Skeletal muscle satellite cell (primary cell): Measurements from ENCODE around the gene WNT11.
A peak's percentile ranks its signal among the peaks of the same experiment; 100 is the strongest.

ENCODE experiments used
- H3K27me3 ChIP-seq: 2 replicates; pipeline ENCODE4 v1.7.0; 2013; ENCODE audit warnings: low read length; ENCODE audit not compliant: control insufficient read depth, insufficient read depth
- H3K36me3 ChIP-seq: 2 replicates; pipeline ENCODE4 v1.7.0; 2013; ENCODE audit warnings: mild to moderate bottlenecking, control low read depth, low read length; ENCODE audit not compliant: insufficient read depth
- H3K4me1 ChIP-seq: 2 replicates; pipeline ENCODE4 v1.7.0; 2013; ENCODE audit warnings: low read length; ENCODE audit not compliant: control insufficient read depth, insufficient read depth
- H3K4me2 ChIP-seq: 2 replicates; pipeline ENCODE4 v1.7.0; 2013; ENCODE audit warnings: mild to moderate bottlenecking, low read length
- H3K4me3 ChIP-seq: 2 replicates; pipeline ENCODE4 v1.7.0; 2013; ENCODE audit warnings: low read length
- H3K9ac ChIP-seq: 2 replicates; pipeline ENCODE4 v1.7.0; 2013; ENCODE audit warnings: mild to moderate bottlenecking, low read depth, low read length, moderate library complexity
- H3K9me3 ChIP-seq: replicated peaks from 2 replicates; pipeline ENCODE4 v1.7.0; 2013; ENCODE audit warnings: mild to moderate bottlenecking, control low read depth, low read length

WNT11 gene

GRCh38 chr11:76236092-76236999 is 30.0 kb upstream of the WNT11 start:
- Histone ChIP-seq H3K4me1 (peaks cover 15% of the 10 kb centered on the region), H3K9ac (peak overlapping the region; percentile 71), H3K4me3 (peak overlapping the region; percentile 99), H3K36me3 (no peaks in the 10 kb centered on the region), H3K9me3 (no peaks in the 10 kb centered on the region), H3K27me3 (peaks cover 3% of the 10 kb centered on the region), H3K4me2 (peak overlapping the region; percentile 98)

GRCh38 chr11:76235233-76236091 is 29.2 kb upstream of the WNT11 start:
- peaks cover 15% of the 10 kb centered on the region for H3K4me1 ChIP-seq
- H3K9ac ChIP-seq, result peak overlapping the region; percentile 79
- H3K9me3 ChIP-seq, result no peaks in the 10 kb centered on the region
- peaks cover 12% of the 10 kb centered on the region for H3K27me3 ChIP-seq
- peak overlapping the region; percentile 99 for H3K4me3 ChIP-seq
- no peaks in the 10 kb centered on the region for H3K36me3 ChIP-seq
- H3K4me2 ChIP-seq, result peak overlapping the region; percentile 98

- Histone ChIP-seq H3K4me2 (peak overlapping the region; percentile 90), H3K9me3 (no peaks in the 10 kb centered on the region), H3K36me3 (no peaks in the 10 kb centered on the region), H3K27me3 (peaks cover 13% of the 10 kb centered on the region), H3K9ac (peak overlapping the region; percentile 79), H3K4me1 (peaks cover 15% of the 10 kb centered on the region), H3K4me3 (peak overlapping the region; percentile 79)
These were observed 28.3 kb upstream of the WNT11 start for GRCh38 chr11:76234416-76235232.

- Histone ChIP-seq H3K9me3 (no peaks in the 10 kb centered on the region), H3K4me1 (peaks cover 15% of the 10 kb centered on the region), H3K36me3 (no peaks in the 10 kb centered on the region), H3K9ac (no peak overlapping the region), H3K4me2 (peak overlapping the region; percentile 90), H3K4me3 (peak overlapping the region; percentile 79), H3K27me3 (peaks cover 17% of the 10 kb centered on the region)
These were observed 27.7 kb upstream of the WNT11 start for GRCh38 chr11:76234021-76234415.

GRCh38 chr11:76233196-76233921 is 27.1 kb upstream of the WNT11 start:
- H3K27me3 ChIP-seq, result peaks cover 20% of the 10 kb centered on the region
- H3K4me1 ChIP-seq, result peaks cover 15% of the 10 kb centered on the region
- H3K9ac ChIP-seq, result no peak overlapping the region
- H3K36me3 ChIP-seq, result no peaks in the 10 kb centered on the region
- H3K4me2 ChIP-seq, result no peak overlapping the region
- no peaks in the 10 kb centered on the region for H3K9me3 ChIP-seq
- H3K4me3 ChIP-seq, result no peak overlapping the region

GRCh38 chr11:76232026-76232665 is 25.8 kb upstream of the WNT11 start:
- H3K9ac ChIP-seq, result no peak overlapping the region
- no peak overlapping the region for H3K4me3 ChIP-seq
- H3K36me3 ChIP-seq, result no peaks in the 10 kb centered on the region

GRCh38 chr11:76231121-76231738 is 24.9 kb upstream of the WNT11 start:
- Histone ChIP-seq H3K4me2 (no peak overlapping the region), H3K4me3 (no peak overlapping the region), H3K4me1 (peaks cover 11% of the 10 kb centered on the region), H3K9ac (no peak overlapping the region), H3K9me3 (no peaks in the 10 kb centered on the region), H3K27me3 (peaks cover 25% of the 10 kb centered on the region), H3K36me3 (no peaks in the 10 kb centered on the region)

More at GRCh38 chr11:76232026-76232665, 25.8 kb upstream of the WNT11 start:
- H3K4me1 ChIP-seq, result peaks cover 15% of the 10 kb centered on the region
- H3K9me3 ChIP-seq, result no peaks in the 10 kb centered on the region
- peaks cover 25% of the 10 kb centered on the region for H3K27me3 ChIP-seq
- H3K4me2 ChIP-seq, result no peak overlapping the region

- H3K27me3 ChIP-seq, result peaks cover 25% of the 10 kb centered on the region
- no peak overlapping the region for H3K4me2 ChIP-seq
- H3K36me3 ChIP-seq, result no peaks in the 10 kb centered on the region
- peaks cover 13% of the 10 kb centered on the region for H3K4me1 ChIP-seq
- no peak overlapping the region for H3K9ac ChIP-seq
- H3K4me3 ChIP-seq, result no peak overlapping the region
- no peaks in the 10 kb centered on the region for H3K9me3 ChIP-seq
These were observed 24.1 kb upstream of the WNT11 start for GRCh38 chr11:76230392-76230791.

- Histone ChIP-seq H3K9me3 (no peaks in the 10 kb centered on the region), H3K4me2 (no peak overlapping the region), H3K36me3 (no peaks in the 10 kb centered on the region), H3K27me3 (peaks cover 25% of the 10 kb centered on the region), H3K4me1 (peaks cover 18% of the 10 kb centered on the region), H3K4me3 (no peak overlapping the region), H3K9ac (no peak overlapping the region)
These were observed 23.5 kb upstream of the WNT11 start for GRCh38 chr11:76229690-76230240.

GRCh38 chr11:76228875-76229149 is 22.5 kb upstream of the WNT11 start:
- Histone ChIP-seq H3K36me3 (no peaks in the 10 kb centered on the region), H3K9ac (no peak overlapping the region), H3K4me2 (no peak overlapping the region), H3K27me3 (peaks cover 25% of the 10 kb centered on the region), H3K9me3 (no peaks in the 10 kb centered on the region), H3K4me3 (no peak overlapping the region), H3K4me1 (peaks cover 9% of the 10 kb centered on the region)
